GM19455 (cell line): ENCODE results near the gene BAHD1.

Experiments used
- ATAC-seq: cut with Tn5 transposase; IDR thresholded peaks from one replicate; pipeline ENCODE4 v1.9.1; 2021; ENCODE audit not compliant: unreplicated experiment

Gene BAHD1

DNA sequence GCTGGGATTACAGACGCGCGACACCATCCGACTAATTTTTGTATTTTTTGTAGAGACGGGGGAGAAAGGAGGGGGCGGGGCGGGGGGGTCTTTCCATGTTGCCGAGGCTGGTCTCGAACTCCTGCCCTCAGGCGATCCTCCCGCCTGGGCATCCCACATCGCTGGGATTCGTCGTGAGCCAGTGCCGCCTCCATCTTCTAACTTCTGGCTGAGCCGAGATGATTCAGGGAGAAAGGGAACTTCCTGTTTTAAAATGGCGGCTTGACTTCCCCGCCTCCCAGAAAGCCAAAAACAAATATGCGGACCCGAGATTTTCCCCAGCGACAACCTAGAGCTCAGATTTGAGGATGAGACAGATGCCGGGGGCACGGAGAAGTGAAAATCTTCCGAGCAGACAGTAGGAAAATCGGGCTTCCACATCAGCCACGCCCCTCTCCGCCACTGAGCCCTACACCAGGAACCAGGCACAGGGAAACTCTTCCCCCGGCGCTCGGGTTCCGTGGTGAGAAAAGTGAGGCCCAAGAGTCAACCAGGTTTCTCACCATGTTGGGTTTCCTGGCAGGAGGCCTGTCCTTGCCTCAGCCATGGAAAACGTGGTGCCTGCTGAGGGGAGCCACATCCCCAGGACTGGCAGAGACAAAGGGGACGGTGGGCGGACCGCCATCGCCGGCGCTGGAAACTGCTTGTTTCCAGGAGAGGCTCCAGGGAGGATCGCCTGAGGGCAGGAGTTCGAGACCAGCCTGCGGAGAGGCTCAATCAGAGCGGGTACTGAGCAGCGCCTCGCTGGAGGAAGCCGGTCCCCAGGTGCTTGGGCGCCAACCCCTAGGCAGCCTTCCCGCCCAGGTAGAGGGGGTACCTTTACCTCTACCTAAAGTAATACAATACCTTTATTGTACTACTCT is 48.8 kb downstream of the BAHD1 start:
- ATAC-seq, result no peak

DNA sequence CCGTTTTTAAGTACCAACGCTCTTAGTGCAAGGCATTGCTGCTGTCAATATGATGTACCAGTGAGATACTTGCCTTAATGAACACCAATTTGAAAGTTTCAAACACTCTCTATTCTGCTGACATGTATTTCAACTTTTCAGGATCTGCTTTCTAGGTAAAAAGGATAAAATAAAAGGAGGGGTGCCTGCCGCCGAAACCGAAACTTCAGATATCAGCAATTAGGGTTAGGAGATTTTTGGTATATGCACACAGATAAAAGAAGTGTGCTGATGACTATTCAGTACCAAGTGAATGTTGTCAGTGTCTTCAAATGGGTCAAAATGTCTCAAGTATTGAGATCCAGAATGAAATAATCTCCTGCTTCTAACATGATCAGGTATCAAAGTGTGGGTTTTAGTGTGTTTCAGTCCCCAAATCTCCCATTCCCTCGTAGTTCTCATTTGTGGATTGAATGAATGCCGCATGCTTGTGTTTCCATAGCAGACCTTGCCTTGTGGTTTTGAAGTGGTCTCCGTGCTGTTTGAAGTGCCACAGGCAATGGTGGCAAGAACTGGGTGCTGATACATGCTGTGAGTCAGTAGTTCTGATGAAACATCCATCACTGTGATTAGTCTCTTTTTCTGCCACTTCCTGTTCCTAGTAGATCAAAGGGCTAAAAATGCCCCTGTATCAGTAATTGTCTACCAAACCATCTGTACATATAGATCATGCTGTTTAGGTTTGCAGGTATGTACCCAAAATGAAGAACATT is 52.5 kb downstream of the BAHD1 start:
- no peak for ATAC-seq

DNA sequence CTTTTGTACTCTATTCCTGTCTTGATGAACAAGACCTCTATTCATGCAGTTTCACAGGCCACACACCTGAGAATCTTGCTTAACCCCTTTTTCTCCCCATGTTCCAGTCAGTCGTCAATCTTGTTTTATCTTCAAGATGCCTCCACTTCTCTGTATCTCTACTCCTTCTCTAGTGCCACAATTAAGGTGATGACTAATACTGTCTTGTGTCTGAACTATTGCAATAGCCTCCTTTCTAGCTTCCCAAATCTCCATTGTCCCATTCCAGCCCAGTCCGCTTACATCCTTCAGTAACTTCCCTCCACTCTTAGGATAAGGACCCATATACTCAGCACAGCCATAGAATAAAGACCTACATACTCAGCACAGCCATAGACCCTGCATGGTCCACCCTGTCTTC is 54.8 kb downstream of the BAHD1 start:
- no peak for ATAC-seq

DNA sequence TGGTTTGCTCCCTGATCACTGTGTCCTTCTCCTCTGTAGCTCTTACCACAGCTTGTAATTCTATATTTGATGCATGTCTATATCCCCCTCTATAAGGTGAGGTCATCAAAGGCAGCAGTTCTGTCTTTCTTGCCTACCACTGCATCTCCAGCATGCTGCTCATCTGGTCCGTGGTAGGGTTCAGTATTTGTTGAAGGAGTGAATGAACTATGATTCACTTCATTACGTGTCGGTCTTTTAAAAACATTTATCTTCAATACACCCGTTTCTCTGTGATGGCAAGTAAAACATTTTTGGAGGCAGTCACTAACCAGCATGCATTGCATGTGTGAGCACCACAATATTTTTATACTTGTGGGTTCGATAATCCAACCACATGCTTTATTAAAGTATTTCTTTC is 57.7 kb downstream of the BAHD1 start:
- no peak for ATAC-seq

DNA sequence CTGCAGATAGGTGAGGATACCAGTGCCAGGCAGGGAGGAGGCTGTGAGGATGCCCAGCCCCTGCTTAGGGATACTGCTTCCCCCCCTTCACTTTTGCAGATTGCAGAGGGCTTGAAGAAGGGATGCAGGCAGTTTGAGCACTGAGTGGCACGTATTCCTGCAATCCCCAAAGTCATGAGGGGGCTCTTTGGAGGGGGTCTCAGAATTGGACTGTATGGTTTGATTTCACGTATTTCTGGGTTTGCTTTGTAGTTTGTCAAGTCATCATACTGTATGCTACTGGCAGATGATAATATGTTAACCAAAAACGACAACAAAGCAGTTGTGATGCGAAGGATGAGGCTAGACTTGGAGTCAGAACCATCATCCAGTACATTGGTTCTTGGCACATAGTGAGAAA is 58.1 kb downstream of the BAHD1 start:
- no peak for ATAC-seq

DNA sequence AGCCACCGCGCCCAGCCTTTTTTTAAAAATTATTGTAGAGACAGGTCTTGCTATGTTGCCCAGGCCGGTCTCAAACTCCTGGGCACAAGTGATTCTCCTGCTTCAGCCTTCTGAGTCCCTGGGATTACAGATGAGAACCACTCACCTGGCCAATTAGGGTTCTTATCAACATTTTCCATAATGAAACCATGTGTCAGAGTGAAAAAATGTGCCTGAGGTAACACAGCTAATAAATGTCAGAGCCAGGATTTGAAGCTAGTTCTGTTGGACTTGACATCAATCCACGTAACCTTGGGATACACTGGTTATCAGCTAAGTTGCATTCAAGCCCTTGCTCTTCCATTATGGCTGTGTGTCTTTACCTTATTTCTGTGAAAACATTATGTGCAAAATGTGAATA is 59.2 kb downstream of the BAHD1 start:
- ATAC-seq, result no peak

DNA sequence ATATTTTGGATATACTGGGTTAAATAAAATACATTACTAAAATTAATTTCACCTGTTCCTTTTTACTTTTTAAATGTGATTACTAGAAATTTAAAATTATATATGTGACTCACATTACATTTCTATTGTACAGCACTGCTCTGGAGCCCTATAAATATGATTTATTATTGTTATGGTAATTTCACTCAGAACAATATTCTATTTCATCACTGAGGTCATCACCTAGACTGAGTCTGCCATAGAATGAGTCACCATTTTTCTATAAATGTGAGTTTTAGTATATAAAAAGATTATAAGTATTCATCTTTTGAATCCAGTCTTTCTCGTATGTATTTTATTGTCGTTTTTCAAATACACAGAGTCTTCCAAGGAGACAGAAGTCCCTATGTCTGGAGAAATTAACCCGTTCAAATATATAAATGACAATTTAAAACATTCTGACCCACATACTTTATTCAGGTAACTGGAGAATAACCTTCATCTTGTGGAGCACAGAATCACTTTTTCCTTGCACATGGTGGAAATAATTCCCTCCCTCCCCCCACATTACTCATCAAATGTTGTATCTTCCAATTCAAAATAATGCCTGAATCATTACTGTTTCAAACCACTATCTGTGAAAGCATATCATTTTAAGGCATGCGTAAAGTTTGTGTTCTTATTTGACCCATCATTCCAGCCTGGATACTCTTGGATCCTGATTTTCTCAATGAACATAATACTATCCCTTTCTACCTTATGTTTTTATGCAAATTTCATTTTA is 60.0 kb downstream of the BAHD1 start:
- no peak for ATAC-seq

DNA sequence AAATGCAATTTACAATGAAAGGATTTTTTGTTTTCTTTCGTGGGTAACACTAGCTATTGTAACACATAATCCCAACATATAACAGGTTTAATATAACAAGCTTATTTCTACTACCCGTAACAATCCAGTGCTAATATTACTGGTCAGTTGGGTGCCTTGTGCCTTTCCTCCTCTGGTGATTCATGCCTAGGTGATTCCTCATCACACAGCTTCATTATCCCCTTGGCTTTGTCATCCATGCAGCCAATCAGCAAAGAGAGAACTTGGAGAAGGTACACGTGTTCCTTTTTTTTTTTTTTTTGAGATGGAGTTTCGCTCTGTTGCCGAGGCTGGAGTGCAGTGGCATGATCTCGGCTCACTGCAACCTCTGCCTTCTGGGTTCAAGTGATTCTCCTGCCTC is 60.7 kb downstream of the BAHD1 start:
- no peak for ATAC-seq

DNA sequence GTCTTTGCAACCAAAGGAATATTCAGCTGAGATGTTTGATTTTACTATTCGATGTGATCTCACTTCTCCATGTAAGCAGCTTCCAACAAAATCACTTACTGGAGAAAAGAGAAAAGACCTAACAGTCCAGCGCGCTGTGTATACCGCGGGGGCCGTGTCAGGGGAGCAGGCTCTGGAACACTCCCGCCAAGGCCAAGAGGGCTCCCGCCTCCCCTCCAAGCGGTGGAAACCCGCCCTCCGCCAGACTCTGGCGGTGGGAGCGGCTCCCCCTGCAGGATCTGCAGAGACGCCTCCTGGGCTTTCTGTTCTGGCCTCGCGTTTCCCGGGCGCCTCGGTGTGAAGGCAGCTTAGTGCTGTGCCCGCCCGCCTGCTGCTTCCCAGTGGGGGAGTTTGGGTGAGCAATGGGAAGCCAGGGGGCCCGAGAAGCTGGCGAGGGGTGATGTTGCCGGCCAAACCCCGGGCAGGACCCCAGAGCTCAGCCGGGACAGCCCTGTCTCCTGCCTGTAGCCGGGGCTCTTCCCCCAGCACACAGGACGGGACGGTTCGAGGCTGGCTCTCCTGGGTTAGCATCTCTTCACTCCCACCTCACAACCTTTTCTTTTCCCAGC is 66.3 kb downstream of the BAHD1 start:
- no peak for ATAC-seq

DNA sequence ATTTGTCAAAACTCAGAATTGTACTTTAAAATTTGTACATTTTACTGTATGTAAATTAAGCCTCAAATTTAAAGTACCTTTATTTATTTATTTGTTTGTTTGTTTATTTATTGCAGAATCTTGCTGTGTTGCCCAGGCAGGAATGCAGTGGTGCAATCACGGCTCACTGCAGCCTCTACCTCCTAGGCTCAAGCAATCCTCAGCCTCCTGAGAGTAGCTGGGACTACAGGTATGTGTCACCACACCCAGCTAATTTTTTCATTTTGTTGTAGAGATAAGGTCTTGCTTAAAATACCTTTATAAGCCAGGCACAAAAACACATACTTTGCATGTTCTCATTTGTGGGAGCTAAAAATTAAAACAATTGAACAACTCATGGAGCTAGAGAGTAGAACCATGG is 67.5 kb downstream of the BAHD1 start:
- no peak for ATAC-seq

DNA sequence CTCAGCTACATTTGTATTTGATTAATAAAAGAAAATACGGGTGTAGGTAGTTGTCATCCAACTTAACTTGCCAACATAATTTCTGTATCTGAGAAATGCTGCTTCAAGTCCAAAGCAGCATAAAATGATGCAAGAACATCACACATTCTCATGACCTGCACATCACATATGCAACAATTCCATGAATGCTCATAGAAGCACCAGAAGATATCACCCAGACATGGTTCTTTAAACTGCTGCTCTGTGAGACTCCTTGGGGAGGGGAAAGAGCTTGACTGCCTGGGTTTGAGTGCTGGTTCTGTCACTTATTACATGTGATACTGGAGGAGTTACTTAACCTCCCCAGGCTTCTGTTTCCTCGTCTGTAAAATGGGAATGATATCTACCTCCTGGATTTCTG is 69.4 kb downstream of the BAHD1 start:
- ATAC-seq, result no peak

DNA sequence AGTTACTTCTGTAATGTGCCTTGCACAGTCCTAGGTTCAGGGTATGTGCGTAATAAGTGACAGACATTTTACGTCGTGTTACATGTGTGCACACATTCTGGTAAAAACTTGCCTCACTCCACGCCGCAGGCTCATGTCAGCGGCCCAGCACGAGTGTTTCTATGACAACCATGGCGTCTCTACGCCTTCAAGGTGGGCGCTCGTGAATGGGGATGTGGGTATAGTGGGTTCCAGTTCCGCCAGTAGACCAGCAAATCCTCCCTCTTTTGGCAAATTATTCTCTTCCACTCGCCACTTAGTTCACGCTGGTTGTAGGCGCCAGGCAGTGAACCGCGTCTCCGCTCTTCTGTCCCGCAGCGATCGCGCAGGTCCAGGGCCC is 70.3 kb downstream of the BAHD1 start:
- no peak for ATAC-seq

DNA sequence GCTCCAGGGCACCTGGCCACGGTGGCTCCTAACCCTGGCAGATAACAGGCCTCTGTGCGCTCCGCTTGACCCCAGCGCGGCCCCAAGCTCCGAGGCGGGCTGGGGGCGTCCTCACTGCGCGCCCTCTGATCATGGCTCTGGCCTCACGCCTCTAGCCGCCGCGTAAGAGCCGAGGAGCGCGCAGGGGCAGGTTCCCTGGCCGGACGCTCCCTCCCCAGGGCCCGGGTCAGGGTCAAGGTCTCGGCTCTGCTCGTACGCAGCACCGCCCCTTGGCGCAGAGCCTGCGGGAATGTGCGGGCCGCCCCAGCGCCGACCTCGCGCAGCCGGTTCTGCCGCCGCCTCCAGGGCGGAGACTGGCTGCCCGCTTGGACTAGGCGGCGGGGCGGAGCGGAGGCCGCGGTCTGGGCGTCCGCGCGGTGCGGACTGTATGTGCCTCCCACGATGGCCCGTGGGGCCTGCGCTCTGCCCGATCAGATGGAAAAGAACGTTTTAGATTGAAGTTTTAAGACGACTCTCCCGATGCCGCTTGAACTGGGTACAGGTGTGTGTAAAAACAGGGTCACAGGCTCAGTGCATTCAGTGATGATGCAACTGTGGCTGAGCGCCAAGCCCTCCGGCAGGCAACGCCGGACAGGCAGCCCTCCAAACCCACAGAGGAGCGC is 70.8 kb downstream of the BAHD1 start:
- no peak for ATAC-seq

DNA sequence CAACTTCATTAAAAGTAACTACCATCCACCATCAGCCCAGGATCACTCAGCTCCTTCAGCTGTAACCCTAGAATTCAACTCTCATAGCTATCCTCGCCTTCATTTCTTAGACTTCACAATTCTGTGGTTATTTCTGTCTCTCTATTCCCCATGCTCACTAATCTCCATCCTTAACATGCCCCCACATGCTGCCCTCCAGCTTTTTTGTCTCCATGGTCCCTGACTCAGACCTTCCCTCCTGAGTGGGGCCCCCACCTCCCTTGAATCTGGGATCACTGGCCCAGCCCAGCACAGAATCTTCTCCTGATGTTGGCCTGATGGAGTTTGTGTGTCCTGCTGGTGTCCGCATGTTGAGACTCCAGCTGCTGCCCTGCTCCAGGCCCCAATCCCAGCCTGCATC is 71.7 kb downstream of the BAHD1 start:
- ATAC-seq, result no peak

DNA sequence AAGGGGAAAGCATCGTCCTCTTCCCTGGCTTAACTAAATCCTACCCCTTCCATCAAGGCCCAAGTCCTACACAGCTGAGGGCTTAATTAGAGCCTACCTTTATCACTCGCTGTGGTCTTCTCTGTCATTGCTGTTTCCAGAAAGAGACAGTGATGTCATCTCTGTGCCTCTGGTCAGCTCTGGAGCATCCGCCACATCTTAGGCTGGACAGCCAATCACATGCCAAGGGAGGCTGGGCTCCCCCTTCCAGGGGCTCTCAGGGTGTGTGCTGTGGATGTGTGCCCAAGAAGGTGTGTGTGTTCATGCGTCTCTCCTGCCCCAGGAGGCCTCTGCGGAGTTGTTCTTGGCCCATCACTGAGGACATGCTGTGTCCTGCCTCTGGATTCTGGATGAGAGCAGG is 72.9 kb downstream of the BAHD1 start:
- ATAC-seq, result no peak

DNA sequence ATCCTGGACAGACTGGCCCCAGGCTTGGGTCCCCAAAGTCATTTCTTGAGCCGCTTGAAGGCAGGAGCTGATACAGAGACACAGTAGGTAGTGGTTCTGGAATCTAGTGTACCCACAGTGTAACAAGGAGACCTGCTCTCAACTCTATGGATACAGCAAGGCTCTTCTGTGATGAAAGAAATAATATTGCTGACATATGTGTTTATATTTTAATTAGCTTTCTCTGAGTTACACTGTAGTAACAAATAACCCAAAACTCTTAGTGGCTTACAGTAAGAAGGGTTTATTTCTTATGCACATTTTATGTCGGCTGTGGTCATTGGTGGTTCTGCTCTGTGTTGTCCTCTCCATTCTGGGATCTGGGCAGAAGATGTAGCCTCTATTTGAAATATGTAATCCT is 75.6 kb downstream of the BAHD1 start:
- no peak for ATAC-seq
